Melanocyte of skin (primary cell): ENCODE data around the gene HBQ1. TPM values are rescaled to one million over a fixed set of nuclear protein-coding genes. Genes with fewer than 3 reads are reported as not detected.

Experiments
- small RNA-seq, 2 donors: library from RNA; depleted of rRNA; stranded (forward); fragments of <200 nt; gene quantifications; one replicate each; pipeline ENCODE3, GENCODE V24; 2012
- total RNA-seq, 2 donors: library from RNA; depleted of rRNA; stranded (reverse); fragments of >200 nt; gene quantifications; 2 replicates each; pipeline ENCODE4 v1.2.3, GENCODE V29; 2012

The HBQ1 gene
- 1 to 10 TPM; 1.3 to 1.4 TPM for total RNA-seq

DNA sequence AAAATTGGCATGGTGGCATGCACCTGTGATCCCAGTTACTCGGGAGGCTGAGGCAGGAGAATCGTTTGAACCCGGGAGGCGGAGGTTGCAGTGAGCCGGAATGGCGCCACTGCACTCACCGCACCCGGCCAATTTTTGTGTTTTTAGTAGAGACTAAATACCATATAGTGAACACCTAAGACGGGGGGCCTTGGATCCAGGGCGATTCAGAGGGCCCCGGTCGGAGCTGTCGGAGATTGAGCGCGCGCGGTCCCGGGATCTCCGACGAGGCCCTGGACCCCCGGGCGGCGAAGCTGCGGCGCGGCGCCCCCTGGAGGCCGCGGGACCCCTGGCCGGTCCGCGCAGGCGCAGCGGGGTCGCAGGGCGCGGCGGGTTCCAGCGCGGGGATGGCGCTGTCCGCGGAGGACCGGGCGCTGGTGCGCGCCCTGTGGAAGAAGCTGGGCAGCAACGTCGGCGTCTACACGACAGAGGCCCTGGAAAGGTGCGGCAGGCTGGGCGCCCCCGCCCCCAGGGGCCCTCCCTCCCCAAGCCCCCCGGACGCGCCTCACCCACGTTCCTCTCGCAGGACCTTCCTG lies at the start of gene HBQ1:
Gene HBQ1 (plus strand): TSS at position 359 of the 575 bp plus-strand sequence. CDS start 28 bp downstream, at position 387.

GRCh38 chr16:152141-153128 lies 27.8 kb upstream of the HBQ1 start, which contains the start of gene HBZ:
TSS of gene HBZ (plus strand) at chr16:152644. CDS start at chr16:152910, 266 bp downstream.

GRCh38 chr16:165539-166374 lies 14.5 kb upstream of the HBQ1 start, which contains the start of gene HBM:
TSS of gene HBM (plus strand) at chr16:165978. CDS start at chr16:165998, 20 bp downstream.

DNA sequence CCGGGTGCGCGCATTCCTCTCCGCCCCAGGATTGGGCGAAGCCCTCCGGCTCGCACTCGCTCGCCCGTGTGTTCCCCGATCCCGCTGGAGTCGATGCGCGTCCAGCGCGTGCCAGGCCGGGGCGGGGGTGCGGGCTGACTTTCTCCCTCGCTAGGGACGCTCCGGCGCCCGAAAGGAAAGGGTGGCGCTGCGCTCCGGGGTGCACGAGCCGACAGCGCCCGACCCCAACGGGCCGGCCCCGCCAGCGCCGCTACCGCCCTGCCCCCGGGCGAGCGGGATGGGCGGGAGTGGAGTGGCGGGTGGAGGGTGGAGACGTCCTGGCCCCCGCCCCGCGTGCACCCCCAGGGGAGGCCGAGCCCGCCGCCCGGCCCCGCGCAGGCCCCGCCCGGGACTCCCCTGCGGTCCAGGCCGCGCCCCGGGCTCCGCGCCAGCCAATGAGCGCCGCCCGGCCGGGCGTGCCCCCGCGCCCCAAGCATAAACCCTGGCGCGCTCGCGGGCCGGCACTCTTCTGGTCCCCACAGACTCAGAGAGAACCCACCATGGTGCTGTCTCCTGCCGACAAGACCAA lies 7.8 kb upstream of the HBQ1 start, which contains the start of gene HBA2:
Gene HBA2 (plus strand): TSS at position 503 of the 568 bp plus-strand sequence. CDS start 37 bp downstream, at position 540.

DNA sequence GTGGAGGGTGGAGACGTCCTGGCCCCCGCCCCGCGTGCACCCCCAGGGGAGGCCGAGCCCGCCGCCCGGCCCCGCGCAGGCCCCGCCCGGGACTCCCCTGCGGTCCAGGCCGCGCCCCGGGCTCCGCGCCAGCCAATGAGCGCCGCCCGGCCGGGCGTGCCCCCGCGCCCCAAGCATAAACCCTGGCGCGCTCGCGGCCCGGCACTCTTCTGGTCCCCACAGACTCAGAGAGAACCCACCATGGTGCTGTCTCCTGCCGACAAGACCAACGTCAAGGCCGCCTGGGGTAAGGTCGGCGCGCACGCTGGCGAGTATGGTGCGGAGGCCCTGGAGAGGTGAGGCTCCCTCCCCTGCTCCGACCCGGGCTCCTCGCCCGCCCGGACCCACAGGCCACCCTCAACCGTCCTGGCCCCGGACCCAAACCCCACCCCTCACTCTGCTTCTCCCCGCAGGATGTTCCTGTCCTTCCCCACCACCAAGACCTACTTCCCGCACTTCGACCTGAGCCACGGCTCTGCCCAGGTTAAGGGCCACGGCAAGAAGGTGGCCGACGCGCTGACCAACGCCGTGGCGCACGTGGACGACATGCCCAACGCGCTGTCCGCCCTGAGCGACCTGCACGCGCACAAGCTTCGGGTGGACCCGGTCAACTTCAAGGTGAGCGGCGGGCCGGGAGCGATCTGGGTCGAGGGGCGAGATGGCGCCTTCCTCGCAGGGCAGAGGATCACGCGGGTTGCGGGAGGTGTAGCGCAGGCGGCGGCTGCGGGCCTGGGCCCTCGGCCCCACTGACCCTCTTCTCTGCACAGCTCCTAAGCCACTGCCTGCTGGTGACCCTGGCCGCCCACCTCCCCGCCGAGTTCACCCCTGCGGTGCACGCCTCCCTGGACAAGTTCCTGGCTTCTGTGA lies 3.5 kb upstream of the HBQ1 start, which contains the start of gene HBA1:
Gene HBA1 (plus strand): TSS at position 204 of the 906 bp plus-strand sequence. CDS start 37 bp downstream, at position 241.

GRCh38 chr16:228852-229730 lies 48.8 kb downstream of the HBQ1 start, which contains the start of gene LUC7L:
TSS of gene LUC7L (minus strand) at chr16:229449. CDS start at chr16:229339, 110 bp downstream.

Small RNA genes lying within 50 kb of the gene (small RNA-seq; reads per million reads assigned to genes)
- 0 reads per million in 2 donors for gene RF00019

Other genes starting within 250 kb of the HBQ1 start
- gene POLR3K, start 126.9 kb upstream of the HBQ1 start, total RNA-seq = 10 to 100 TPM in 1 of 2 donors, 1 to 10 TPM in 1; 3.1 to 13.3 TPM
- 10 to 100 TPM; 18.2 to 25.3 TPM for gene SNRNP25, start 126.6 kb upstream of the HBQ1 start, total RNA-seq
- 10 to 100 TPM; 16.5 to 26.0 TPM for gene RHBDF1, start 107.8 kb upstream of the HBQ1 start, total RNA-seq
- 100 to 1,000 TPM in 1 of 2 donors, 10 to 100 TPM in 1; 84.3 to 138 TPM for gene MPG, start 102.2 kb upstream of the HBQ1 start, total RNA-seq
- gene NPRL3, start 41.8 kb upstream of the HBQ1 start, total RNA-seq = 10 to 100 TPM in 1 of 2 donors, 1 to 10 TPM in 1; 7.9 to 13.3 TPM
- gene HBZ, start 27.8 kb upstream of the HBQ1 start, total RNA-seq = not detected
- not detected for gene HBM, start 14.5 kb upstream of the HBQ1 start, total RNA-seq
- gene HBA2, start 7.6 kb upstream of the HBQ1 start, total RNA-seq = not detected
- gene HBA1, start 3.8 kb upstream of the HBQ1 start, total RNA-seq = not detected
- gene LUC7L, start 49.0 kb downstream of the HBQ1 start, total RNA-seq = 10 to 100 TPM; 30.3 to 30.6 TPM
- 100 to 1,000 TPM in 1 of 2 donors, 10 to 100 TPM in 1; 68.9 to 126 TPM for gene FAM234A, start 54.4 kb downstream of the HBQ1 start, total RNA-seq
- 1 to 10 TPM in 1 of 2 donors, under 1 TPM in 1; 0.33 to 2.1 TPM for gene RGS11, start 95.5 kb downstream of the HBQ1 start, total RNA-seq
- not detected for gene ARHGDIG, start 100.1 kb downstream of the HBQ1 start, total RNA-seq
- not detected for gene PDIA2, start 102.7 kb downstream of the HBQ1 start, total RNA-seq
- gene AXIN1, start 172.3 kb downstream of the HBQ1 start, total RNA-seq = 10 to 100 TPM; 18.9 to 28.6 TPM
- gene MRPL28, start 190.1 kb downstream of the HBQ1 start, total RNA-seq = 10 to 100 TPM; 63.0 to 85.9 TPM
- gene PGAP6, start 201.5 kb downstream of the HBQ1 start, total RNA-seq = 10 to 100 TPM; 63.3 to 90.9 TPM
- gene NME4, start 216.7 kb downstream of the HBQ1 start, total RNA-seq = 100 to 1,000 TPM; 128 to 155 TPM
- 10 to 100 TPM; 15.3 to 22.0 TPM for gene DECR2, start 221.4 kb downstream of the HBQ1 start, total RNA-seq
- 10 to 100 TPM; 15.3 to 21.7 TPM for gene RAB11FIP3, start 245.2 kb downstream of the HBQ1 start, total RNA-seq